UCSD-AML1 (cell line): ENCODE measurements around the gene FAM3C.

Source experiments
- DNase-seq: peaks from one replicate; lab custom pipeline; 2025; ENCODE audit not compliant: unreplicated experiment; lab: John Stamatoyannopoulos, UW

Gene FAM3C

DNA sequence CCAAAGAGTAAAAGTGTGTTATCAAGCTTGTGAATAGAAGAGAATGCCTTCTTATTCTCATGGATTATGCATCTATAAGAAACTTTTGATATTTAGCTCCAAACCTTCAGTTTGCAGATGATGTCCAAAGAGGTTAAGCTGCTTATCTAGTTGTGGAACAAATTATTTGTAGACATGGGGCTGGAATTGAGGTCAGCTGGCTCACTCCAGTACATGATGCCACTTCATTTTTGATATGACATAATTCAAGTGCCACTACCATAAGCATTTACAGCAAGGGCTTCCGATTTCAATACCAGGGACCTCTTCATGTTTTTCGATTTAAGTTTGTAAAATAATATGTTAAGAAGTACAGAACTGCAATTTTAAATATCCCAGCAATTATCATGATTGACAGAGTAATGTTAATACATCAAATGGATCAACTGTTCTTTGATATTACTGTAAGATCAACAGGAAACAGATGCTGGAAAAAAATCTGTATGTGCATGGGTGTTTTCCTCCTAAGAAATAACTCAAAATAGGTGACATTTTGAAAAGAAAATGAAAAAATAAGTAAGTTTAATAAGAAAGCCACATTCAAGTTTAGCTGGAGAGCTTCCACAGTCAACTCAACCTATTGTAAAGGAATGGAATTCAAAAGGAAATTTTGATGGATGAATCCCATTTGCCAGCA lies 12.7 kb downstream of the FAM3C start:
- no peak for DNase-seq

- DNase-seq, result no peak
These were observed 13.6 kb downstream of the FAM3C start for GRCh38 chr7:121382473-121382872.

- DNase-seq, result no peak
These were observed 16.2 kb downstream of the FAM3C start for GRCh38 chr7:121379930-121380329.

GRCh38 chr7:121376979-121377378 lies 19.1 kb downstream of the FAM3C start:
- no peak for DNase-seq

DNA sequence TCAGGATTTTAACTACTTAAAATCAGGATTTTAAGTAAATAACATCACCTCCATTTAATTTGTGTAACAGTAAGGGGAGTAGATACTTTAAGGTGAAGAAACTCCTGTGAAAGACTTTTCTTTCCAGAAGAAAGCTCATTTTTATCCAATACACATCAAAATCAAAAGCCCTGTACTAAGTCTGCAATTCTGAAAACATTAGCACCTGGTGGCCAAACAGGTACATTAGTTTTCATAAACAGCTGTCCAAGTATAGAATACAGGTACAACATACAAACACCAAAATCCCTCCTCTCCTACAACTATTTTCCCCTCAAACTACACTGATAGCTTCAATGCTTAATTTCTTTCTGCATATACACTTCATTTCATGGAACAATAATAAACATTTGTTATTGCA lies 22.9 kb downstream of the FAM3C start:
- DNase-seq, result no peak

GRCh38 chr7:121372376-121373010 lies 23.6 kb downstream of the FAM3C start:
- DNase-seq, result no peak

DNA sequence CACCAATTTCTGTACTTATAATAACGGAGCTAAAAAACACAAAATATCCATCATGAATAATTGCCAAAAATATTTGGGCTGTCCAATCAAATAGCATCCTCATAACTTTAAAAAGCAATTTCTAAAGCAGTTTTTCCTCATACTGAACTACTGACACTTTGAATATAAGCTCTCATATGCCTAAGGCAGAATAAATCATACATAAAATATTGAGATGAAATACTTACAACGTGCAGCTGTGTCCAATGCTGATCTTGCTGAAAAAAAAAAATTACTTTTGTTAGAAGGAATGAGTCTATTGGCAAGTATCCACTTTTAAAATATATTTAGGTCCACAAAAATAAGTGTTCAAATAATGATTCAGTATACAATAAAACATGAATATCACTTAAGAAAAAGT lies 24.2 kb downstream of the FAM3C start:
- no peak for DNase-seq

GRCh38 chr7:121371367-121371766 lies 24.7 kb downstream of the FAM3C start:
- DNase-seq, result no peak

- DNase-seq, result no peak
These were observed 26.6 kb downstream of the FAM3C start for GRCh38 chr7:121369462-121369861.

DNA sequence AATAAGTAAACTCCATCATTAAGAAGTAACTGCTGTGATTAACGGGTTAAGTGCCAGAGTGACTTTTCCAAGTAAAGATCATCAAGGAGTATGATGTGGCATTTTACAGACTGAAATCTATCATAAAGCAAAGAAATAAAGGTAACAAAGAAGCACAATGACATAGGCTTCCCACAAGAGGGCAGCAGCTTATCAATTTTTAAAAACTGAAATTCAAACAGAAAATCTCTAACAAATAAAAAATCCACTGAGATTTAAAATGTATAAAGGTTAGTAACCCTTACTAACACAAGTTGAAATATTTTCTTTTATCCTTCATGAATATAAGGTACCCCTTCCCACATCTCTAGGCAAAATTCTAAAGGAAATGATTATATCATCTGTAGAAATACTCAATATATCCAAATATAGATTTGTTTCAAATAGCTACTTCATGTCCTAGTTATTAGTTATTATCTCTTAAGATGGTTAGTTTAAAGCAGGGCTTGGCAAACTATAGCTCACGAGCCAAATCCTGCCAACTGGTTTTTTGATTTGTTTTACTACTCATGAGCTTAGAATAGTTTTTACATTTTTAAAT lies 29.2 kb downstream of the FAM3C start:
- no peak for DNase-seq

DNA sequence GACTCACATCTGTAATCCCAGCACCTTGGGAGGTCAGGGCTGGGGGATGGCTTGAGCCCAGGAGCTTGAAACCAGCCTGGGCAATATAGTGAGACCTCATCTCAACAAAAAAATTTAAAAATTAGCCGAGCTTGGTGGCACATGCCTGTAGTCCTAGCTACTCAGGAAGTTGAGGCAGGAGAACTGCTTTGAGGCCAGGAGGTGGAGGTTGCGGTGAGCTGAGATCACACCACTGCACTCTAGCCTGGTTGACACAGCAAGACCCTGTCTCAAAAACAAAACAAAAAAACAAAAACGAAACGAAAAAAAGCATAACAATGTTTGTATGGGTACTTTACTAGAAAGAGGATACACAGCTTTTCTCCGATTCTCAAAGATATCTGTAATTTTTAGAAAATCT lies 35.5 kb downstream of the FAM3C start:
- DNase-seq, result no peak

DNA sequence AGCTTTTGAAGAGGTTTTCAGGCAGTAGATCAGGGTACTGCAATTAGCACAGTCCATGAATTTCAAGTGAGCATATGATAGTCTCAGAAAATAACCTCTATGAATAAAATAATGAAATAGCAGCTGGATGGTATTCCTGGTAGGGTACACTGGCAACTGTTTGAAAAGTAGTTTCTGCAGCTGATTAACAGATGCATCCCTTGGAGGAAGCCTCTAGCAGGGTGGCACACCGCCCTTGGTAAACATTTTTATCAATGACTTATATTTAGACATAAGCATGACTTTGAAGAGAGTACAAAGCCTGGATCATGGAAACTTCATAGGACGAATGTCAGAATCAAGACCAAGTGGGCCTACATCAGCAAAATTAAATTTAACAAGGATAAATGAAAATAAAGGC lies 40.5 kb downstream of the FAM3C start:
- DNase-seq, result no peak

DNA sequence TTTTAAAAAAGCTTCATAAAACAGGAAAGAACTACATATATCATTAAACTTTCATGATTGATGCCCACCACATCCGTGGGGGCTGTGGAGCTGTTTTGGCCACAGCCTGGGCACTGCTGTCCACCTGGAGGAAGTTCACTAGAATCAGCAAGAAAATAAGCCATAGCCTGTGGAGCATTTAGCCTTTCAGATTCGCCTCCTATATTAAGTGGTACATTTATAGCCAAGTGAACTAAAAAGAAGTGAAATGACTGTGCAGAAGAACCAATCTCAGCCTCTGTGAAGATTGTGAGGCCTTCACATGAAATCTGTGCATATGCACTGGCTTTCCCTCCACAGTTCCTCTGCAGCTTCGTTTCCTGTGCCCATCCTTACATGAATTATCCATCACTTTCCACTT lies 43.8 kb downstream of the FAM3C start:
- no peak for DNase-seq

DNA sequence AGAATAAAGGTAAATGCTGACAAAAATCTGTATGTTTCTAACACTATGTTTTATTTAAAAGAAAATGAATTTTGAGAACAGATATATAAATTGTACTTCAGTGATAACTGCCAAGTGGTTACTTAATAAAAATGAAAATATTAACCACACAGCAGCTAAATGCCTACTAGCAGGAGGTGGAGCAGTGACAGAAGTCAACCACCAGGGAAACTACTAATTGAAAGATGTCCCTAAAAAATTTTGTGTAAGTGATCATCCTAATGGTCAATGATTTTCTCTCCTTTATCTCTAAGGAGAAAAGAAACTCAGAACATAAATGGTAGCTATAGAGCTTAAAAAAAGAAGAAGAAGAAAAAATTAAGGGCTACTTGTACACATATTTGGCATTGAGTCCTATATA lies 44.4 kb downstream of the FAM3C start:
- DNase-seq, result no peak

DNA sequence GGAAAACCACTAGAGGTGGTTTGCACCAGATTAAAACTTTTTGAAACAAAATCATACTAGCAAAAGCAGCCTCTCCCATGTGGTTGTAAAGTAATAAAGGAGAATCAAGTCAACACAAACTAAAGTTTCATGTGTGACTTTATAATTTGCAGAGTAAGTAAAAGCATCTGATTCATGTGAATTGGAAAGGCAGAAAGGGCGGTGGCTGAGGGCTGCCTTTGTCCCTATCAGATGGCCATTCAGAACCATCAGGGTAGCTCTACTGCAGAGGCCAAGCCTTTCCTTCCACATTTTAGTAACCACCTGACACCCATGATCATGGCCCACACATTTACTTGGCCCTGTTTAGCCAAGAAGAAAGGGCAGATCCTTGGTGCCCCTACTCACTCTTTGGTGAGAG lies 51.6 kb downstream of the FAM3C start:
- no peak for DNase-seq

- DNase-seq, result no peak
These were observed 52.0 kb downstream of the FAM3C start for GRCh38 chr7:121344093-121344492.

DNA sequence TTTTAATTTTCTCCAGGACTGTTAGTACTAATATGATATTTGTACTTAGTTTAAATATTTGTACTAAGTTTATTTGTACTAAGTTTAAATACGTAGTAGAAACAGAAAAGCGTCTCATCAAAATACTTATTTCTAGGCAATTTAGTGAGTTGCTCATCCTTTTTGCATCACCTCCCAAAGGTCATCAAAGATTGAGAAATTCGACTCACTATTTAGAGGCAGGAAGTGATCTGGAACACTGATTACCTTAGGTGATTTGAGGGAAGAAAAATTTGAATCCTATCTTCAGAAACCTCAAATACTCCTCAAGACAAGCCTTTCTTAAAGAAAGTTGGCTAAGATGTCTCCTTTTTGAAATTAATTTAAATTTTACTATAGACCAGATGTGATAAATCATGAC lies 52.8 kb downstream of the FAM3C start:
- no peak for DNase-seq

- no peak for DNase-seq
These were observed 53.5 kb downstream of the FAM3C start for GRCh38 chr7:121342631-121343030.

- no peak for DNase-seq
These were observed 54.2 kb downstream of the FAM3C start for GRCh38 chr7:121341933-121342332.

DNA sequence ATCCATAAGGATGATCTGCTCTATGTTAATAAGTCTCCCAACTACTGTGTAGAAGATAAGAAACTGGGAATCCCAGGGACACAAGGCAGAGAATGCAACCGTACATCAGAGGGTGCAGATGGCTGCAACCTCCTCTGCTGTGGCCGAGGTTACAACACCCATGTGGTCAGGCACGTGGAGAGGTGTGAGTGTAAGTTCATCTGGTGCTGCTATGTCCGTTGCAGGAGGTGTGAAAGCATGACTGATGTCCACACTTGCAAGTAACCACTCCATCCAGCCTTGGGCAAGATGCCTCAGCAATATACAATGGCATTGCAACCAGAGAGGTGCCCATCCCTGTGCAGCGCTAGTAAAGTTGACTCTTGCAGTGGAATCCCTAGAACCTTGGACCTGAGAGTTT lies 57.0 kb downstream of the FAM3C start:
- DNase-seq, result no peak

DNA sequence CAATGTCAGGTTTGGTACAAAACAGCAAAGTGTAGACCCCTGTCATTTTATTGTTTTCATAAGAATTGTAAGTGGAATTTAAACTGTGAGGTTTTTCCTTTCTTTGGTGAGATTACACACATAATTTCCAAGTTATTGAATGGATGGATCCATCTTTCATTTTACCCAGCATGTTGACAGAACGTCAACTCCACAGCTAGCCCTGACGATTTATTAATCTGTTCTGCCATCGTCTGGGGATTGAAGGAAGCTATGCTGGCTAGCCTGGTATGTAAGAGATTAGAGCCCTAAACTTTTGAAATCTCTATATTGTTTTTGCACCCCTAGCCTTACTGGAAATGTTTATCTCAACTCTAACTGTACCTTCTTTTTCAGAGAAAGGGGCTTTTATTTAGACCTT lies 58.7 kb downstream of the FAM3C start:
- DNase-seq, result no peak

DNA sequence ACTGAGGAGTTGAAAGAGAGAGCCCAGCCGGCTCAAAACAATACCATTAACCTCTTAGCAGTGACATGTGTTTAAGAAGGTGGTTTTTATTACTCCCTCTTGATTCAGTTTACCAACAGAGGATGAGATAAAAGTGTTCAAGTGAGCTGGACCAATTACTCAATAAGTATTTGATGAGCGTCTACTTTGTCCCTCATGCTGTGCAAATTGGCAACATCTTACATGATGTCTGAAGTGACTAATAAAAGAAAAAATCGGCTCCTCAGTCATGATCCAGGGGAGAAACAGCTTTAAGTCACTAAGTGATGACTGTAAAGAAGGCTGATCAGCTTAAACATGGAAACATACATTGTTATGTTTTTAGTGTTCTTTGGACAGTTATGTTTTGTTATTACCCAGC lies 59.5 kb downstream of the FAM3C start:
- DNase-seq, result no peak
